DND-41 (cell line): ENCODE results near the gene GP9.

ENCODE experiments used
- CTCF ChIP-seq: IDR thresholded peaks from 2 replicates; pipeline ENCODE4 v1.5.1; 2012; ENCODE audit warnings: borderline replicate concordance, low read length, moderate library complexity, mild to moderate bottlenecking; ENCODE audit not compliant: poor library complexity, severe bottlenecking; ENCODE audit errors: extremely low read depth
- EZH2 ChIP-seq: IDR thresholded peaks from 3 replicates; pipeline ENCODE4 v1.6.1; 2012; ENCODE audit warnings: borderline replicate concordance, low read depth, mild to moderate bottlenecking, moderate library complexity, low read length, inconsistent platforms; ENCODE audit not compliant: severe bottlenecking

GRCh38 chr3:129046732-129047552 is 13.6 kb upstream of the GP9 start:
- TF ChIP-seq CTCF: no peak
- TF ChIP-seq EZH2: no peak
